ENCODE data around the gene LHX4.

The LHX4 gene

GRCh38 chr1:180229483-180230415, at the start of gene LHX4:
Gene LHX4 (plus strand): TSS chr1:180230264. CDS start chr1:180230530, 266 bp downstream.
- DNase-seq = peak in 1 of 56 donors; percentile 47

GRCh38 chr1:180181048-180181447, 49.0 kb upstream of the LHX4 start:
- DNase-seq = peak in 1 of 56 donors; percentile 15

DNA sequence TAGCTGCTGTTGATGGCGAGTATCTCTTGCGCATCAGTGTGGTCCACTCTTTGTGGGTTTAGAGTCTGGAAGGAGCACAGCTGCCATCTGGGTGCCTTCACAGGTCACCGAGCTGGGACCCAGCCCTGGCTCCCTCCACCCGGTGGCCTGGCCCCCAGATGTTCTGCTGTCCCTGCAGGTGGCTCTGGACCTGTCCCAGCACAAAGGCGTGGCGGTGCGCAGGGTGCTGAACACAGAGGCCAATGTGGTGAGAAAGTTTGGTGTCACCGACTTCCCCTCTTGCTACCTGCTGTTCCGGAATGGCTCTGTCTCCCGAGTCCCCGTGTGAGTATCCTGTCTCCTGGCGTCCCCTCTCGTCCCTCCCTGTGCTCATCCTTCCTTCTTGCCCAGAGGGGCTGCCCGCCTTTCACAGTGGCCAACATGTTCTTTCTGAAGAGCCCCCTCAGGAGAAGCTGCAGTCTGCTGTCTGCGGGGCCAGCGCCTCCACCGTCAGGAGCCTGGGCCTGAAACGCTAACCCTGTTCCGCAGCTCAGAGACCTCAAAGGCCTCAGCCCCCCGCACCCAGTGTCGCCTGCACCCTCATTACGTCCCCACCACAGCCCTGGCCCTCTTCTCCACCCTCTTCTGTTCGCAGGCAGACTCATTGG, 47.9 kb upstream of the LHX4 start:
- DNase-seq = peak in 4 of 56 donors; percentile 16 to 66 (median 36)

GRCh38 chr1:180182643-180183311, 47.3 kb upstream of the LHX4 start:
- peak in 10 of 56 donors; percentile 22 to 80 (median 38) for DNase-seq

- DNase-seq = no peak
These were observed 46.6 kb upstream of the LHX4 start for GRCh38 chr1:180183426-180183825.

DNA sequence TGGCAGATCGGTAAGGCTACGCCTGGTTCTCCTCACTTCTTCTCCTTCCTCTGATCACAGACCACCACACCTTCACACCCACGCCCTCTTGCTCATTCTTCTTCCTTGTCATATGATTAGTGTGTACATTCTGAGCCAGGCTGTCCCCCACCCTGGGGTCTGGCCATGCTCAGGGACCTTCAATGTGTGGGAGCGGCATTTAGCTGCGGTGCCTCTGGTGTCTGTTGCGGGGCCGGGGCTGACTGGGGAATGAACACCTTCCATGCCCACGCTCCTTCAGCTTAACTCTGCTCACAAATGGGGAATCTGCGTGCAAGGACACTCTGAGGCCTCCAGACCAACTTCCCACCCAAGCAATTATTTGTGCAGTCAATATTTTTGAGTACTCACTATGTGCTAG, 46.0 kb upstream of the LHX4 start:
- no peak for DNase-seq

GRCh38 chr1:180185281-180185680, 44.8 kb upstream of the LHX4 start:
- DNase-seq = no peak

DNA sequence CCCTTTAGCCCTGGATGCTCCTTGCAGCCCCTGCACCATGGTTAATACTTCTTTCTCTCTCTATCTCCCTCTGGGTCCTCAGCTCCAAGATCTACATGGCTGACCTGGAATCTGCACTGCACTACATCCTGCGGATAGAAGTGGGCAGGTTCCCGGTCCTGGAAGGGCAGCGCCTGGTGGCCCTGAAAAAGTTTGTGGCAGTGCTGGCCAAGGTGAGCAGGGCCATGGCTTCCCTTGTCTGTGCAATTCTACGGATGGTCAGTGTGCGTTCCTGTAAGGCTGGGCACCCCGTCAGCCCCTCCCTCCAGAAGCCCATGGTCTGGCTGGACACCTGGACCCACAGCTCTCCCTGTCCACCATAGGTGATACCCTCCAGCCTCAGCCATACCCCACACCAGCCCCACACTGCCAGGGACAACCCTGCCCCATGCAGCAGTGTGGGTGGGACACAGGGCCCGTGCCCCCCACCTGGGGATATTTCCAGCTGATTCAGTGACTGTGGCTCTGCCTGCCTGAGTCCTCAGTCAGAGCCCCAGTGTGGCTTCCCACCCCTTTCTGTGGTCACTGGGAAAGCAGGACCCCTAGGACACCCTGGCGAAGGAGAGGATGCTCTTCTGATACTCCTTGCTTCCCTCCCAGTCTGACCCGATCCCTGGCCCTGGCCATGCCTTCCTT, 44.0 kb upstream of the LHX4 start:
- no peak for DNase-seq

DNA sequence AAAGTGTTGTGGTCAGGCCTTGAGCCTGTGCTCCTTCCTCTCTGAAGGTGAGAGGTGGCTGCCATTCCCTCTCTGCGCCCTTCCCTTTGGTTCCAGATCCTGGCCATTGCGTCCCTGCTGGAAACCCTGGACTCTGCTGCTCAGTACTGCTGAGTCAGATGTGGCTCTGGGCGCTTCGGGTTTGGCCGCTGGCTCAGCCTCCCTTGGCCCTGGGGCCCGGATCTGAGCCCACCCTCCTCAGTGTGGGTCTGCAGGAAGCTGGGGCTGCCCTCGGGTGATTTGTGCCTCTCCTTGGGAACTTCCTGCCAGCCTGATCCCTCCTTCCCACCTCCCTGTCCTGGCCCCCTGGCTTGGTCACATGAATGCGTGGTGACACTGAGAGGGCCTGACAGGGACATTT, 43.2 kb upstream of the LHX4 start:
- DNase-seq = peak in 1 of 56 donors; percentile 35

- no peak for DNase-seq
These were observed 42.4 kb upstream of the LHX4 start for GRCh38 chr1:180187626-180188025.

- DNase-seq = peak in 27 of 56 donors; percentile 7 to 68 (median 33)
These were observed 42.0 kb upstream of the LHX4 start for GRCh38 chr1:180188091-180188506.

GRCh38 chr1:180188684-180189175, 41.3 kb upstream of the LHX4 start:
- no peak for DNase-seq

GRCh38 chr1:180190091-180190490, 40.0 kb upstream of the LHX4 start:
- no peak for DNase-seq

DNA sequence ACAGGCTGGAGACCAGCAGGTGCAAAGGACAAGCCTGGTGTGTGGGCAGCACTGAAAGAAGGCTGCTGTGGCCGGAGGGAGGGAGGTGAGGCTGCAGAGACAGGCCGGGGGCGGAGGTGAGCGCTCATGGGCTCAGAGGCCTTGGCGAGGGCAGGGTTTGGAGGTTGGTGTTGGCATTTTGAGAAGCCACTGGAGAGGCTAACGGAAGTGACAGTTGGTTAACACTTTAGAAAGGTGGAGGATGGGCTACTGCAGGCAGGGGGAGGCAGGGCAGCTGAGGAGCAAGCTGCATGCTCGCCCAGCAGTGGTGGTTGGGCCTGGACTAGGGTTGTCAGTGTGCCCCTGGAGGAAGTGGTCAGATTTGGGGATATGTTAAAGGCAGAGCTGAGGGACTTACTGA, 37.9 kb upstream of the LHX4 start:
- DNase-seq = no peak

GRCh38 chr1:180193141-180194047, 36.7 kb upstream of the LHX4 start:
- no peak for DNase-seq

- DNase-seq = no peak
These were observed 36.0 kb upstream of the LHX4 start for GRCh38 chr1:180194048-180194425.

GRCh38 chr1:180194546-180195207, 35.4 kb upstream of the LHX4 start:
- no peak for DNase-seq

DNA sequence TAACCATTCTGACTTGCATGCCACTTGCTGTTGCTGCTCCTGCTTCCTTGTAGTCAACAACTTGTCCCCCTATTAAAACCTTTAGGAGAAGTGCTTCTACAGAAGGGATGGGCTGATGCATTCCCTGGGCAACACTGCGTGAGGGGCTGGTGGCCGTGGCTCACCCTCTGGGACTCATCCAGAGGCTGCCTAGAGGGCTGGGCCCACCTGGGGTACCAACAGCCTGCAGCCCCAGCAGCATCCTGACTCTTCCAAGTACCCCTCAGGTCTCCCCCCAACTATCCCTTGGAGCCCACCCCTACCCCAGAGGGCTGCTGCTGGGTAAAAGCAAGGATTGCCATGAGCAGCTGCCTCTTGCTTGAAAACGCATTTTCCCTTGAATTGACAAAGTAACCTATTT, 34.7 kb upstream of the LHX4 start:
- no peak for DNase-seq

- DNase-seq = peak in 1 of 56 donors; percentile 22
These were observed 34.1 kb upstream of the LHX4 start for GRCh38 chr1:180195916-180196315.
